Keratinocyte (primary cell): ENCODE measurements around the gene NOL12. TPM values are rescaled to one million over a fixed set of nuclear protein-coding genes. Genes with fewer than 3 reads are reported as not detected.
"Not testable (repeated sequence)": the region's sequence is repeated elsewhere in the genome, so short reads cannot be mapped to it uniquely, and the experiment has no call there.

Experiments
- DNase-seq: peaks from one replicate; pipeline ENCODE4 v3.0.0-alpha.2; 2011; ENCODE audit warnings: low read depth, missing footprints, low spot score
- FAIRE-seq: peaks from 2 replicates; lab custom pipeline; 2011; peaks lifted over from hg19 to GRCh38; lab: Jason Lieb, UNC
- H2AFZ ChIP-seq: 2 replicates; pipeline ENCODE4 v1.6.0; 2012; ENCODE audit warnings: low read length, control low read depth, inconsistent platforms; ENCODE audit not compliant: control insufficient read depth
- H3K27ac ChIP-seq: 2 replicates; pipeline ENCODE4 v1.5.1; 2011; ENCODE audit warnings: low read length; ENCODE audit not compliant: control insufficient read depth, insufficient read depth
- H3K27me3 ChIP-seq: 3 replicates; pipeline ENCODE4 v1.6.0; 2011; ENCODE audit warnings: low read length; ENCODE audit not compliant: control insufficient read depth, insufficient read depth; ENCODE audit errors: extremely low read depth
- H3K36me3 ChIP-seq, 2 experiments: 2 replicates in 1 of 2; 3 replicates in 1 of 2; pipeline ENCODE4 v1.5.1; 2011; ENCODE audit warnings: low read length in 2 of 2, mild to moderate bottlenecking in 1 of 2; ENCODE audit not compliant: control insufficient read depth in 2 of 2, insufficient read depth in 2 of 2; ENCODE audit errors: extremely low read depth in 1 of 2
- H3K4me1 ChIP-seq: 3 replicates; pipeline ENCODE4 v1.5.1; 2011; ENCODE audit warnings: low read length; ENCODE audit not compliant: control insufficient read depth, insufficient read depth; ENCODE audit errors: extremely low read depth
- H3K4me2 ChIP-seq: 3 replicates; pipeline ENCODE4 v1.6.0; 2011; ENCODE audit warnings: low read depth, low read length; ENCODE audit not compliant: control insufficient read depth, insufficient read depth; ENCODE audit errors: extremely low read depth
- H3K4me3 ChIP-seq, 3 experiments: fragments of 200-600 bp in 1 of 3; sonication (generic) in 1 of 3; 2 replicates in 2 of 3; 3 replicates in 1 of 3; pipeline ENCODE4 v1.5.1; 2011 to 2016; ENCODE audit warnings: low read length in 3 of 3, mild to moderate bottlenecking in 3 of 3, control low read depth in 2 of 3, inconsistent platforms in 1 of 3, low read depth in 1 of 3, mixed read lengths in 1 of 3, mixed run types in 1 of 3, moderate library complexity in 1 of 3; ENCODE audit not compliant: control insufficient read depth in 2 of 3, insufficient read depth in 2 of 3; ENCODE audit errors: extremely low read depth in 1 of 3
- H3K79me2 ChIP-seq: 2 replicates; pipeline ENCODE4 v1.6.0; 2012; ENCODE audit warnings: low read length; ENCODE audit not compliant: control insufficient read depth, insufficient read depth
- H3K9ac ChIP-seq: 3 replicates; pipeline ENCODE4 v1.6.0; 2011; ENCODE audit warnings: low read length; ENCODE audit not compliant: control insufficient read depth, insufficient read depth; ENCODE audit errors: extremely low read depth
- H3K9me1 ChIP-seq: 3 replicates; pipeline ENCODE4 v1.6.0; 2011; ENCODE audit warnings: low read length; ENCODE audit not compliant: control insufficient read depth, insufficient read depth; ENCODE audit errors: extremely low read depth
- H3K9me3 ChIP-seq: 2 replicates; pipeline ENCODE4 v1.5.1; 2012; ENCODE audit warnings: low read depth, low read length; ENCODE audit not compliant: control insufficient read depth
- H4K20me1 ChIP-seq: 3 replicates; pipeline ENCODE4 v1.6.0; 2011; ENCODE audit warnings: low read length; ENCODE audit not compliant: control insufficient read depth, insufficient read depth; ENCODE audit errors: extremely low read depth
- EZH2 ChIP-seq: IDR thresholded peaks from one replicate; pipeline ENCODE4 v1.6.1; 2012; ENCODE audit warnings: inconsistent platforms, mild to moderate bottlenecking, low read length, moderate library complexity
- dilution Hi-C: fragments of 300-500 bp; cut with MboI; formaldehyde crosslinking; loops from one replicate; pipeline ENCODE4 v1.7.0; 2020; ENCODE audit warnings: low sequenced_read_pairs; ENCODE audit not compliant: extremely low pct_ligation_motif_present
- polyA plus RNA-seq, 5 experiments: library from polyadenylated mRNA; depleted of rRNA in 3 of 5; stranded (reverse) in 3 of 5; stranded (forward) in 1 of 5; unstranded in 1 of 5; fragments of >200 nt; gene quantifications; 1 replicate in 1 of 5; 2 replicates in 3 of 5; 3 replicates in 1 of 5; pipeline versions ENCODE4 v1.2.1 to v1.2.3, GENCODE V29; 2011 to 2012; ENCODE audit warnings: missing spikeins in 2 of 5, low read depth in 1 of 5, low replicate concordance in 1 of 5
- TF ChIP-seq, protein P1 (sequence below), 3 experiments: IDR thresholded peaks in 1 of 3; conservative IDR thresholded peaks in 1 of 3; optimal IDR thresholded peaks in 1 of 3; 2 replicates in 2 of 3; 3 replicates in 1 of 3; pipeline versions ENCODE3 to v1.5.1; 2011; ENCODE audit warnings: low read length in 3 of 3, mild to moderate bottlenecking in 3 of 3, moderate library complexity in 2 of 3, control low read depth in 1 of 3, inconsistent platforms in 1 of 3; ENCODE audit not compliant: insufficient read depth in 2 of 3; ENCODE audit errors: extremely low read depth in 1 of 3

NOL12 gene
- polyA plus RNA-seq, 1 donor (not counting 4 experiments of a cell fraction or from before 2014, with no cell fraction given), result 23.8 TPM

DNA sequence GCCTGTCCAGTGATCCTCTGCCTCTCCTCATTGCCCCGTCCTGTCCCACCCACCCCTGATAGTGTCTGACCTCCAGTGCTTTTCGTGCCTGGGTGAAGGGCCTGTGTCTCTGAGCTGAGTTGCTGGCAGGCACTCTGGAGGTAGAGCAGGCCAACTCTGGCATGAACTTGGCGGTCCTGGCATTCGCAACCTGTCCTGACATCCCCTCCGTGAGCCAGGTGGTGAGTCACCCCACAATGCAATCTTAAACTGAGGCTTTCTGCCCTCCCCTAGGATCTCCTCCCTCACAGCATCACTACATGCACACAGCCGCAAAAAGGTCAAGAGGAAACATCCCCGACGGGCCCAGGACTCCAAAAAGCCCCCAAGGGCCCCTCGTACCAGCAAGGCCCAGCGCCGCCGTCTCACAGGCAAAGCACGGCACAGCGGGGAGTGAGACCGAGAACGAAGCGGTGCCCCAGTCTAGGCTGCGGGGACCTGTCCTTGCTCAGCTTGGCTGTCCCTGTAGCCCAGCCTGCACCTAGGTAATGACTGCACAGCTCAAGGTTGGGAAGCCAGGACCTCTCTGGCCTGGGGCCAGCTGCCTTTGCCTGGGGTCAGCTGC is 4.9 kb downstream of the NOL12 start:
- Histone ChIP-seq H4K20me1 (peaks cover 7% of the 10 kb centered on the region), H3K27me3 (no peaks in the 10 kb centered on the region), H3K4me1 (peaks cover 39% of the 10 kb centered on the region), H3K79me2 (peaks cover 11% of the 10 kb centered on the region), H3K9me1 (peaks cover 2% of the 10 kb centered on the region), H2AFZ (no peak overlapping the region), H3K9ac (peak overlapping the region; percentile 58), H3K27ac (peak overlapping the region; percentile 58), H3K36me3 (peaks cover 13 to 28% of the 10 kb centered on the region in 2 experiments), H3K9me3 (no peaks in the 10 kb centered on the region), H3K4me2 (peak overlapping the region; percentile 31), H3K4me3 (no peak overlapping the region)
- DNase-seq (peak; percentile 57), FAIRE-seq (peak; percentile 96)
- dilution Hi-C loops, result no loop called here
- TF ChIP-seq, protein P1, sequence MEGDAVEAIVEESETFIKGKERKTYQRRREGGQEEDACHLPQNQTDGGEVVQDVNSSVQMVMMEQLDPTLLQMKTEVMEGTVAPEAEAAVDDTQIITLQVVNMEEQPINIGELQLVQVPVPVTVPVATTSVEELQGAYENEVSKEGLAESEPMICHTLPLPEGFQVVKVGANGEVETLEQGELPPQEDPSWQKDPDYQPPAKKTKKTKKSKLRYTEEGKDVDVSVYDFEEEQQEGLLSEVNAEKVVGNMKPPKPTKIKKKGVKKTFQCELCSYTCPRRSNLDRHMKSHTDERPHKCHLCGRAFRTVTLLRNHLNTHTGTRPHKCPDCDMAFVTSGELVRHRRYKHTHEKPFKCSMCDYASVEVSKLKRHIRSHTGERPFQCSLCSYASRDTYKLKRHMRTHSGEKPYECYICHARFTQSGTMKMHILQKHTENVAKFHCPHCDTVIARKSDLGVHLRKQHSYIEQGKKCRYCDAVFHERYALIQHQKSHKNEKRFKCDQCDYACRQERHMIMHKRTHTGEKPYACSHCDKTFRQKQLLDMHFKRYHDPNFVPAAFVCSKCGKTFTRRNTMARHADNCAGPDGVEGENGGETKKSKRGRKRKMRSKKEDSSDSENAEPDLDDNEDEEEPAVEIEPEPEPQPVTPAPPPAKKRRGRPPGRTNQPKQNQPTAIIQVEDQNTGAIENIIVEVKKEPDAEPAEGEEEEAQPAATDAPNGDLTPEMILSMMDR (optimal IDR thresholded peaks at IDR 0.05 in 1 of 3, IDR thresholded peaks at IDR 0.05 in 1 of 3, conservative IDR thresholded peaks at IDR 0.05 in 1 of 3; ENCODE audit: extremely low read depth in 1 of 3, insufficient read depth in 2 of 3, low read length in 3 of 3), result no peak
- no peak for TF ChIP-seq EZH2

DNA sequence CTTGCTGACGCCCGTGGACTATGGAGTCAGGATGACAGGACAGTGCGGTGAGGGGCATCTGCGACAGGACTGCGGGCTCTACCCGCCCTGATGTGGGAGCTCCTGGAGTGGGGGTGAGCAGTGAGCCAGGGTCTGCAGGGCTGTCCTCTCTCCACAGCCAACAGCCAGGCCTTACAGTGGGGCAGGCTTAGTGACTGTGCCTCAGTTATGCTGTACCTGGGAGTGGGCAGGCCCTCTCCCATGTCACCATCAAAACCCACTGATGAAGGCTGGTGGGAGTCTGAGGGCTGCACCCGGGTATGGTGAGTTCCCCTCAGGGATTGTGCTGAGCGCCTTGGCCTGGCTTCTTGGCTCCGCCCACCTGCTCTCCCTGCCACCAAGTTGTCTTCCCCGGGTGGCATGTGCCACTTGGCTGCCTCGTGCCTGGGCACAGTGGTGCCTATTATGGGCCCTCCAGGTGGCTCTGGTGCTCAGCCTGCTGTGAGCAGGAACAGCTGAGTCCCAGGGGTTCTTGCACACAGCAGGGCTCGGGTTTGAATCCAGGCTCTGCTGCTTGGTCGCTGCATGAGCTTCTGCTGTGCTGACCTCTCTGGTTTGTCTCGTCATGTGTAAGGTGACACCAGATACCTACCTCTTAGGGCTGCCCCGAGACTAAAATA is 6.6 kb downstream of the NOL12 start:
- Histone ChIP-seq H3K4me3 (no peak overlapping the region), H4K20me1 (peaks cover 7% of the 10 kb centered on the region), H2AFZ (no peak overlapping the region), H3K9me3 (no peaks in the 10 kb centered on the region), H3K4me1 (peaks cover 34% of the 10 kb centered on the region), H3K9ac (no peak overlapping the region), H3K79me2 (no peaks in the 10 kb centered on the region), H3K4me2 (no peak overlapping the region), H3K36me3 (peaks cover 13 to 28% of the 10 kb centered on the region in 2 experiments), H3K27ac (no peak overlapping the region), H3K27me3 (no peaks in the 10 kb centered on the region), H3K9me1 (peaks cover 2% of the 10 kb centered on the region)
- dilution Hi-C loops, result no loop called here
- no peak for DNase-seq
- TF ChIP-seq EZH2, result no peak
- TF ChIP-seq, protein P1 (optimal IDR thresholded peaks at IDR 0.05 in 1 of 3, IDR thresholded peaks at IDR 0.05 in 1 of 3, conservative IDR thresholded peaks at IDR 0.05 in 1 of 3; ENCODE audit: extremely low read depth in 1 of 3, insufficient read depth in 2 of 3, low read length in 3 of 3), result no peak
- no peak for FAIRE-seq

DNA sequence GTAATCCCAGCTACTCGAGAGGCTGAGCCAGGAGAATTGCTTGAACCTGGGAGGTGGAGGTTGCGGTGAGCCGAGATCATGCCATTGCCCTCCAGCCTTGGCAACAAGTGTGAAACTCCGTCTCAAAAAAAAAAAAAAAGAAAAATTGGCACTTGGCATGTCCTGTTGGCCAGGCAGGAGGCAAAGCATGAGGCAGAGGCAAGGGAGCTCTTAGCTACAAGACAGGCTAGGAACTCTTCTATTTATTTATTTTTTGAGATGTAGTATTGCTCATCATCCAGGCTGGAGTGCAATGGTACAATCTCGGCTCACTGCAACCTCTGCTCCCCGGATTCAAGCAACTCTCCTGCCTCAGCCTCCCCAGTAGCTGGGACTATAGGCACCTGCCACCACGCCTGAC is 8.0 kb downstream of the NOL12 start:
- dilution Hi-C loops, H3K27ac ChIP-seq, H4K20me1 ChIP-seq, H2AFZ ChIP-seq, H3K4me2 ChIP-seq, H3K4me3 ChIP-seq, H3K79me2 ChIP-seq, H3K27me3 ChIP-seq, H3K9me1 ChIP-seq, DNase-seq, H3K9me3 ChIP-seq, FAIRE-seq, H3K9ac ChIP-seq: not testable (repeated sequence)
- Histone ChIP-seq H3K4me1 (peaks cover 29% of the 10 kb centered on the region), H3K36me3 (peaks cover 13 to 21% of the 10 kb centered on the region in 2 experiments)
